OCI-M1 (cell line): ENCODE data around the gene NXPH2.
"Not testable (repeated sequence)": the region's sequence is repeated elsewhere in the genome, so short reads cannot be mapped to it uniquely, and the experiment has no call there.

Source experiments
- DNase-seq: peaks from one replicate; lab custom pipeline; 2025; lab: John Stamatoyannopoulos, UW

Gene NXPH2

DNA sequence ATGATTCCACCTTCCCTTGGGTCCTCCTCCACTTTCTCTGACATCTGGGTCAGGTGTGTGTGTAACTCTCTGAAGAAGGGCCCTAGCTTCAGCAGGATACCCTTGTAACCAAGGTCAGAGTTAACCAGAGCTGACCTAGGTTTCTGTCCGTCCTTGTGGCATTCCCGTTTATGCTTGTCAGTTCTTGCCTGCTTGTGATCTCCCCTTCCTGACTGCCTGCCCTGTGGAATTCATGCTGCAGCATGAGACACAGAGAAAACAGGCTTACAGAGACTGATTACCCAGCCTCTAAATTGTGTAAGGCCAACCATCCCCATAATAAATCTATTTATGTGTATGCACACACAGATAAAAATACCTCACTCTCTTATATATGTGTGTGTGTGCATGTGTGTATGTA, 22.8 kb downstream of the NXPH2 start:
- no peak for DNase-seq

GRCh38 chr2:138752197-138752956, 27.8 kb downstream of the NXPH2 start:
- no peak for DNase-seq

GRCh38 chr2:138744713-138745112, 35.5 kb downstream of the NXPH2 start:
- DNase-seq = no peak

GRCh38 chr2:138742441-138743057, 37.6 kb downstream of the NXPH2 start:
- DNase-seq = no peak

- no peak for DNase-seq
Measured at GRCh38 chr2:138741851-138742250, 38.3 kb downstream of the NXPH2 start.

GRCh38 chr2:138737009-138737554, 43.1 kb downstream of the NXPH2 start:
- not testable (repeated sequence) for DNase-seq

GRCh38 chr2:138732651-138733050, 47.5 kb downstream of the NXPH2 start:
- no peak for DNase-seq

DNA sequence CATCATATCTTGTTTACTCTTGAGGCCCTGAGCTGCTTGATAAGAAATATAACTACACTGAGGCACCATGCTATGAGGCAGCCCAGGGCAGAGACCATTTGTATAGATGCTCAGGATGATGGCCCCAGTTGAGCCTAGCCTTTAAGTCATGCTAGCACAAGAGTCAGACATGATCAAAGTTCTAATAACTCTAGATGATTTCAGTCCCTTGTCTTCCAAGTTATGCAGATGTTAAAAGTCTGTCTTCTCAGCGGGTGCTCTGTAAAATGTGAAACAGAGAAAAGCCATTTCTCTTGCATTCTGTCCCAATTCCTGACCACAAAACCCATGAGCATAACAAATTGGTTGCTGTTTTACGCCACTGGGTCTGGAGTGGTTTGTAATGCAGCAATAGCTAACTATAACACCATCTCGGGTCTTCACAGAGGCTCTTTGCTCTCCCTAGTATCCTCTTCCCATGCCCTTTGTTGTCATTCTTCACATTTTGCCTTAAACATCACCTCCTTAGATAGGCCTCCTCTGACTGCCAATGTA, 49.6 kb downstream of the NXPH2 start:
- no peak for DNase-seq

DNA sequence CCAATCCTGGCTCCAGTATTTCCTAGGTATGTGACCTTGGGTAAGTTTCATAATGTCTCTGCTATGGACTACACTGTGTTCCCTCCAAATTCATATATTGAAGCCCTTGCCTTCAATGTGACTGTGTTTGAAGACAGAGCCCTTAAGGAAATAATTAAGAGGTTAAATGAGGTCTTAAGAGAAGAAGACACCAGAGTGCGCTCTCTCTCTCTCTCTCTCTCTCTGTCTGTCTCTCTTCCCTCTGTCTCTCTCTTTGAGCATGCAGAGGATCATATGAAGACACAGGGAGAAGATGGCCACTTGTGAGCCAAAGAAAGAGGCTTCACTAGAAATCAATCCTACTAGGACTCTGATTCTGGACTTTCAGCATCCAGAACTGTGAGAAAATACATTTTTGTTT, 52.2 kb downstream of the NXPH2 start:
- DNase-seq = no peak

- no peak for DNase-seq
Measured at GRCh38 chr2:138726681-138727080, 53.5 kb downstream of the NXPH2 start.

- DNase-seq = no peak
Measured at GRCh38 chr2:138724729-138725459, 55.3 kb downstream of the NXPH2 start.

DNA sequence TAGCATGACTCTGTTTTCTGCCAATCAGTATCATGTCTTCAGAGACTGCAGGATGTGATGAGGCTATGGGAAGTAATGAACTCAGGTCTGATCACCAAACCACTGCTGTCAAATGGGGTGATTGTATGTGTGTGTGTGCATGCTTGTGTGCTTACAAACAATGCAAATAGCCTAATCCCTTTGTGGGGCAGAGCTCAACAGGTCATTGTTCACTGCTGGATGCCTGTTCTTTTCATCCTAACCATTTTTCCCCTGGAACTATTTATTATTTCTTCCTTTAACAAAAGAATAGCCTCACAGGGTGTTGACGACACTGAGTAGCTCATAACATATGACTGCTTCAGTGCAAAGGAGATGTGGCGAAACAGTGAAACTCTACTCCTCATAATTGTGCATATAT, 55.9 kb downstream of the NXPH2 start:
- DNase-seq = no peak

DNA sequence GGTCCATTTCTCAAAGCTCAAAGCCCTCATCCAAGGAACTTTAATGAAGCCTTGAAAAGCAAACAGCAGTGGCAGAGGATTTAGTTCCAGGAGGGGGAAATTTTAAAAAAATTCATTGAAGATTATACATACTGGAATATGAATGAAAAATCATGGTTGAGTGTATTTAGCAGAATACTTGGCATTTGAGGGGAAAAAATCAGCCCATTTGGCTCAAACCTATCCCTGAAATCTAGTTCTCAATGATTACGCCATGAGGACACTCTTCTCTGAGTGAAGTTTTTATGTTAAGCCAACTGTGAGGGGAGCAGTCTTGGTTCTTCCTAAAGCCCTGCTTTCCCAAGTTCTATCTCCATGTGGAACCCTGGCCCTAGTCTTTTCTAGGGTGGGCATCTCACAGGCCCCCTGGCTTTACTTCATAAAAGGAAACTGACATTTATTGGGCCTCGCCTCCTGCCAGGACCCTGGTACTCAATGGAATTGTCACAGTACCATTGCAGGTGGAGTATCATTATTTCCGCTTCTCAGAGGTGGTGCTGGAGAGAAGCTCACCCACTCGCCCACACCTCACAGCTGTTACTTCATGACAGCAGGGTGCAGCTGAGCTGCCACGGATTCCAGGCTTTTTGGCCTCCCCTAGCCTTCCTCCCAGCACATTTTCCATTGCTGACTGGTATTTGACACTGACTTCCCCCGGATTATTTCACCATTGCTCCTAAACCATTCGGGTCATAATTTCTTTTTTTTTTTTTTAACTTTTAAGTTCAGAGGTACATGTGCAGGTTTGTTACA, 56.8 kb downstream of the NXPH2 start:
- DNase-seq = no peak

- no peak for DNase-seq
Measured at GRCh38 chr2:138722316-138722715, 57.9 kb downstream of the NXPH2 start.

- DNase-seq = no peak
Measured at GRCh38 chr2:138720035-138720838, 60.0 kb downstream of the NXPH2 start.

- no peak for DNase-seq
Measured at GRCh38 chr2:138718405-138718804, 61.8 kb downstream of the NXPH2 start.

DNA sequence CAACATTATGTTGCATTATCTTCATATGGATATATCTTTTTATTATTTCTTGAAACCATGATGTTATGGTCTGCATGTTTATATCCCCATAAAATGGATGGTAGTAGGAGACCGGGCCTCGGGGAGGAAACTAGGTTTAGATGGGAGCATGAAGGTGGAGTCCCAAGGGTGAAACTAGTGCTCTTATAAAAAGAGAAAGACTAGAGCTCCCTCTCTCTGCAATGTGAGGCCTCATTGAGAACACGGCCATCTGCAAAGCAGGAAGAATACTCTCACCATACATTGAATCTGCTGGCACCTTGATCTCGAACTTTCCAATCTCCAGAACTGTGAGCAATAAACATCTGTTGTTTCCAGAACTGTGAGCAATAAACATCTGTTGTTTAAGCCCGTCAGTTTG, 64.0 kb downstream of the NXPH2 start:
- DNase-seq = peak; percentile 51

- no peak for DNase-seq
Measured at GRCh38 chr2:138713504-138713903, 66.7 kb downstream of the NXPH2 start.

- DNase-seq = no peak
Measured at GRCh38 chr2:138713069-138713496, 67.1 kb downstream of the NXPH2 start.

GRCh38 chr2:138712212-138712979, 67.8 kb downstream of the NXPH2 start:
- no peak for DNase-seq
